M059J (cell line): ENCODE data around the gene SHB. TPM values are rescaled to one million over a fixed set of nuclear protein-coding genes. Genes with fewer than 3 reads are reported as not detected.

ENCODE experiments used
- DNase-seq: peaks from one replicate; pipeline ENCODE4 v3.0.0-alpha.2; 2012; ENCODE audit warnings: low read depth
- total RNA-seq: library from RNA; depleted of rRNA; stranded (reverse); fragments of >200 nt; shearing (Covaris generic); gene quantifications from 2 replicates; pipeline ENCODE4 v1.2.3, GENCODE V29; 2014

Gene SHB
- total RNA-seq, 1 experiment from 2014 or later, result 25.6 TPM

- DNase-seq, result peak; percentile 52
Observed at GRCh38 chr9:37953206-37953774, 115.7 kb downstream of the SHB start.

- peak; percentile 96 for DNase-seq
Observed at GRCh38 chr9:37952731-37953130, 116.3 kb downstream of the SHB start.

DNA sequence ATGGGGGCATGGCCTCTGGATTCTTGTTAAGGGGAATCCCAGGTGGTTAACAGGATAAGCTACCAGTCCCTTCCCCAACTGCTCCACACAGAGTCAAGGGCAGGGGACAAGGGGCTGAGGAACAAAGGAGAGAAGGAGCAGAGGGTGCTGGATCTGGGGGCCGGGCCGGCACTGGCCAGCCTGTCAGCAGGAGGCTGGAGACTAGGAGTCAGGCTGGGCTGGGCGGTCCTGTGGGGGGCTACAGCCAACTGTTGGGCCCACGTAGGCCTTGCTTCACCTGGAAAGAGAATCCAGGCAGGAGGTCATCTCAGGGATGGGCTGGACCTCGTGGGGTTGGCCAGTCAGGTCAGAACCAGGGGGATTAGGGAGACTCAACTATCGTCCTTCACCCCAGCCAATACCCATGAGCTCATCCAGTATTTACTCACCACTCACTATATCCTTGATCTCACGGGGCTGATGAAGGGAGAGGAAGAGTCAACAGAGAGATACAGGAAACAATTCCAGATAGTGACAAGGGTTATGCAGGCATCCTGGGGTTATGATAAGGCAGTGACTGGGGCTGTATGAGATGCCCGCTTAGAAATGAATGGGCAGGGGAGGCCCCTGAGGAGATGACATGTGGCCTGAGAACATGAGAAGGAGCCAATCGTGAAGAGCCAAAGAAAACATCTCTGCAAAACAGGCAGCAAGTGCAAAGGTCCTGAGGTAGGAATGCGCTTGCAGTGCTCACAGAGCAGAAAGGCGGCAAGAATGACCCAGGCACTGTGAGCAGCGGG is 117.2 kb downstream of the SHB start:
- no peak for DNase-seq

DNA sequence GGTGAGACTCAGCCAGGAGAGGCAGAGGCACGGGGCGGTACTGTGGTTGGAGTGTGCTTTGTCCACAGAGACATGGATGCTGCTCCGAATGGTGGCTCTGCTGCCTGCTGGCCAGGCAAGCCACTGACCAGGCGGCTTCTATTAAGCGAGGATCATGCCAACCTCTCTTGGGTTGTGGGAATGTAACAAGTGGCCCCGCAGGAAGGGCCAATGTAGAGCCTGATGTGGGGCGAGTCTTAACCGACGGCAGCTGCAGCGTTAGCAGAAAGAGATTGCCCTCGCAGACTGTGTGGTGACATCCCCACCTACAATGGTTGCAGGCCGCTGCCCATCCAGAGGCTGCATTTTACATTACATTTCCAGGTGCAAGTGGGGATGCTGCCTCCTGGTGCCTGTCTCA is 118.5 kb downstream of the SHB start:
- DNase-seq, result no peak

DNA sequence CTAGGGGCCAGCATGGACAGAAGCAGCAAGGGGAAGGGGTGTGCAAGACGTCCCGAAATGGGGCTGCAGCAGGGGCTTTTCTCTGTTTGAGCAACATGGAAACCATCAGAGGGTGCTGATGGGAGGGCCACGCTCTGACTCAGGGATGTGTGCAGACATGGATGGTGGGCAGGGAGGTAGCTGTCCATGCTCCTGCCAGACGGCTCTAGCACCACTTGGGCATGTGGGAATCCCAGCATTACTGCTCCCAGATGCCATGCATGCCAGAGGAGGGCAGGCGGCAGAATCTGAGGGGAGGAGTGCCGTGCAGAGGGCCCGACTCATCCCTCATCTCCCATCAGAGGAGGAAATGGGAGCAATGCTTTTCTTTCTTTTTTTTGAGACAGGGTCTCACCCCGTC is 119.5 kb downstream of the SHB start:
- peak; percentile 65 for DNase-seq

DNA sequence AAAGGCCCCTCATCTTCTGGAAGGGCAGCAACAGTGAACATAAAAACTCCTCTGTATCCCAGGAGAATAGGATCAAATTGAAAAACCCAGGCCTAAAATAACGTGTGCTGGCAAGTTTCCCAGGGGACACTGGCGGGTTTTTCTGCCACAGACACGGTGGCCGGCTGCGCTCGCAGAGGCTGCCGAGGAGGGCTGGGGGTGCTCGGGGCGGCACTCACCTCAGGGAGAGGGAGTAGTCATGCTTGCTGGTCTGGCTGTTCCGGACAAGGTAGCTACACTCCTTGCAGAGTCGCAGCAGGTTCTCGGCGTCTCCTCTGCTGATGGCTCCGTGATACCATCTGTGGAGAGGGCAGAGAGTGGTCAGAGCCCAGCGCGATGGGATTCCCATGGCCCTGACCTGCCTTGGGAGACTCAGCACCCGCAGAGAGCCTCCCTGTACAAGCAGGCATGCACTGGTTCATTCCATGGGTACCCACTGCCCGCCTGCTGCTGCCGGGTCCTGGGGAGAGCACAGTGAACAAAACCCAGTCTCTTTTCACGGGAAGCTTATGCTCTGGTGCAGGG is 120.5 kb downstream of the SHB start:
- no peak for DNase-seq

DNA sequence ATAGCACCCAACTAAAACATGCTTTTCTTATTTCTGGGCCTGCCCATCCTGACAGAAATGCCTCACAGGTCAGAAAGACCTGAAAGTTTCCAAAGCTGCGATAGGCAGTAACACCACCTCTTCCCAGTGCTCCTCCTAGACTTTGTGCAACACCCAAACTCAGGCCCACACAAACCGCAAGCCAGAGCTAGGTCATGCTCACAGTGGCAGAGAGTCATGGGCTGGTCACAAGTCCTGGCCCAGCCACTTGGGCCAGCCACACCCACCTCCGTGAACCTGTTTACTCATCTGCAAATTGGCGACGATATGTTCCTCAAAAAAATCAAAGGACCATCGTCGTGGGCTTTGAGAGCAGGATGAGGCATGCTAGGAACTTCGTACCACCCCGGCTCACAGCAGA is 121.0 kb downstream of the SHB start:
- no peak for DNase-seq

- no peak for DNase-seq
Observed at GRCh38 chr9:37947471-37947870, 121.6 kb downstream of the SHB start.

DNA sequence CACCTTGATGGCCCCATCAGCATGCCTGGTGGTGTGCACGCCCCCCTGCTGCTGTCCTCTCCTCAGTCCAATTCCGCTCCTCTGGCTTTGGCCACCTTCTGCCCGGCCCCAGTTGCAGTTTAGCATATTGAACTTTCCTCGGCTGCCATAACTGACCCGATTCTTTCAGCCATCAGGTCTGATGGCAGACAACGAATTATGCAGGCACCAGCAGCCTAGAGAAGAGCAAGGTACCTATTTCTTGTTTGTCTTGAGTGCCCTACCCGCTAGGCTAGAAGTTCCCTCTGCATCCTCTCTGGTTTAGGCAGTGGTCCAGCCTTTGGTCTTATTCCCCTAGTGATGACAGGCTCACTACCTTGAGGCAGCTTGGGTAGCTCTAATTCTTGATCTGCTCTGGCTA is 122.1 kb downstream of the SHB start:
- DNase-seq, result no peak

DNA sequence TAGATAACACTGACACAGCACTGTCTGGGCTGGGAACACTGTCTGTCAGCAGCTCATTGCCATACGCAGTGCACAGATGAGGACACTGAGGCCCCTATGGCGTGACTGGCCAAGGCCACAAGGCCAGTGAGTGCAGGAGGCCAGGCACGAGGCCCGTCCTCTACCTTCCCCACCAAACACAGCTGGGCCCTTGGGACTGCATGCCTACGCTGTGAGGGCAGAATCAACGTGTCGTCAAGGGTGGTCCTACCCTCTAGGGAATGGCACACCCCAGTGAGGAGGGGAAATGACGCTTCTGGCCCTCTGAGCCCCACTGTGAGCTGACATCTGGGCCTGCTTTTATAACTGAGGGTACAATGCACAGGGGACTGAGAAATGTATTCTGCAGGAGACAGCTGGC is 123.0 kb downstream of the SHB start:
- no peak for DNase-seq

DNA sequence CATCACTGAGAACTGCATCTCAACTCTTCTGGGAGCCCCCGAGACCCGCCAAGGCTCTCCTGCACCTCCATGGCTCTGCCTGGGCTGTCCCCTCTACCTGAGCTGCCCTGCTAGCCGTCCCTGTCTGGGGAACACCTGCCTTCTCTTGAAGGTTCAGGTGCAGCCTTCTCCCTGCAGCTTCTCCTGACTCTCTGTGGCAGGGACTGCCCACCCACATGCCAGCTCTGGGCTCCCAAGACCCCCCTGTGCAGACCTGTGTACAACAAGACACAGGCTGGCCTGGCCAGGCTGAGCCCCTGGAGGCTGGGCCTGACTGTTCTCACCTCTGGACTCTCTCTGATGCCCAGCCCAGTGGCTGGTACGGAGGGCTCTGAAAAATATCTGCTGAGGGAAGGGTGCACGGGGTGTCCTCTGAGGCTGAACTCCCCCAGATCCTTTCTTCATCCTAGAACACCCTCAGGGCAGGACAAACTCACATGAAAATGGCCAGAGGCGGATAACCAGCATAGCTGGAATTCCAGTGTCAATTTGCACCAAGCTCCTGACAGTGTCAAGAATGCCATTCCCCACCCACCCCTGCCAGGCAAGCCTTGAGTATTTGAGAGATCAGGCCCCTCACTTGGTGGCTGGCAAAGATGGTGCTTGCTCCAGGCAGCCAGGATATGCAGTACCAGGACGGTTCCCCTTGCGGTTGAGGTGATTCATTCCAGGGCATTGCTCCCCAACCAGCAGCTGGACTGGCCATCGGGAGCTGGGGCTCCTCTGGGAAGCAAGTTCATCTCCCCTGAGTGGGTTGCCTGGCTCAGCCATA is 124.2 kb downstream of the SHB start:
- DNase-seq, result peak; percentile 97

- peak; percentile 91 for DNase-seq
Observed at GRCh38 chr9:37944266-37944650, 124.8 kb downstream of the SHB start.

DNA sequence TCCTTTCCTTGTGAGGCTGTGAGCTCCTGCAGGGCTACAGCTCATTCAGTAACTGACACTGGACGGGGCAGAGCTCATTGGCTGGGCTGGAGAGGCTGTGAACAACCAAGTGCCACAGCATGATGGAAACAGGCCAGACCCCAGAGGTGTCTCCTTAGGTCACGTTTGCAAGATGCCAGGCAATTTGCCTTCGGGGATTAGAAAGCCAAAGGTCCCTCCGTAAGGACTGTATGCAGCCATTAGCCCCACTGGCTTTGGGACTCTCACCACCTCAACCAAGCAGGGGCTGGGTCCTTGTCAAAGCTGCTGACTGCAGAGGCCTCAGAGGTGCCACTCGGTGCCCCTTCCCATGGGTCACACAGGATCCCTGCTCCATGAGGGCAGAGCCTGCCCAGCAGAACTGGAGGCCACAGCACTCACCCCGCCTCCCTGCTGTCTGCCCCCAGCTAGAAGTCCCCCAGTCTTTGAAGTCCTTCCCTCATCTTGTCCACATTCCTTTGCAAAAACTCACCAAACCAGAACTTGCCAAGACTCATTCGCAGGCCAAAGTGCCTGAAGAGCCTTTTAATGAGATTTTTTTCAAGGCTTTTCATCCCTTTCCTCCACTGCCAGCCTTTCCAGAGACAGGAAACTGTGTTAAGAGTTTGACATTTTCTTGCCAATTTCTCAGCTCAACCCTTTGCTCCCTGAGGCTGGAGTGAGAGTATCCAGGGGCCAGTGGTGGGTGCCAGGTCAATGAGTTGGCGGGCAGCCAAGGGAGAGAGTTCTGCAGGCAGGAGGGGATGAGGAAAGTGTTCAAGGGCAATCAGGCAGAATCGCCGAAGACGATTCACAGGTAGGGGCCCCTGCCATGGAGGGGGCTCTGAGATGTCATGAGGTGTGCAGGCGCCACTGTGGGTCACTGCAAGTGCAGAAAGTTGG is 125.4 kb downstream of the SHB start:
- DNase-seq, result peak; percentile 99

GRCh38 chr9:37942621-37943344 is 126.2 kb downstream of the SHB start:
- no peak for DNase-seq

DNA sequence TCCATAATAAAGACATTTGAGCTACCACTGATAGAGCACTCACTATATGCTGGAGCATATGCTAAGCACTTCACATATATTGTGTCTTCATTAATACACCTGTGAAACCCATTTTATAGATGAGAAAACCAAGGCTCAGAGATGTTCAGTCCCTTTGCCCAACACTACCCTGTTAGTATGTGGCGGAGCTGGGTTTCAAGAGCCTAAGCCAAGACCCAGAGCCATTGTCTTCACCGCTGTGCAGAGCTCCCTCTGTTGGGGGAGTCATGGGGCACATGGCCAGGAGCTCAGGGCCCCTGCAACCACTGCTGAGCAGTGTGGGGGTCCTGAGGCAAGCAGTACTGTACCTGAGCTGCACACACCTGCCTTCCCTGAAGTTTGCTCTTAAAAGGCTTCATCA is 127.8 kb downstream of the SHB start:
- no peak for DNase-seq

GRCh38 chr9:37939575-37940095 is 129.4 kb downstream of the SHB start:
- no peak for DNase-seq

DNA sequence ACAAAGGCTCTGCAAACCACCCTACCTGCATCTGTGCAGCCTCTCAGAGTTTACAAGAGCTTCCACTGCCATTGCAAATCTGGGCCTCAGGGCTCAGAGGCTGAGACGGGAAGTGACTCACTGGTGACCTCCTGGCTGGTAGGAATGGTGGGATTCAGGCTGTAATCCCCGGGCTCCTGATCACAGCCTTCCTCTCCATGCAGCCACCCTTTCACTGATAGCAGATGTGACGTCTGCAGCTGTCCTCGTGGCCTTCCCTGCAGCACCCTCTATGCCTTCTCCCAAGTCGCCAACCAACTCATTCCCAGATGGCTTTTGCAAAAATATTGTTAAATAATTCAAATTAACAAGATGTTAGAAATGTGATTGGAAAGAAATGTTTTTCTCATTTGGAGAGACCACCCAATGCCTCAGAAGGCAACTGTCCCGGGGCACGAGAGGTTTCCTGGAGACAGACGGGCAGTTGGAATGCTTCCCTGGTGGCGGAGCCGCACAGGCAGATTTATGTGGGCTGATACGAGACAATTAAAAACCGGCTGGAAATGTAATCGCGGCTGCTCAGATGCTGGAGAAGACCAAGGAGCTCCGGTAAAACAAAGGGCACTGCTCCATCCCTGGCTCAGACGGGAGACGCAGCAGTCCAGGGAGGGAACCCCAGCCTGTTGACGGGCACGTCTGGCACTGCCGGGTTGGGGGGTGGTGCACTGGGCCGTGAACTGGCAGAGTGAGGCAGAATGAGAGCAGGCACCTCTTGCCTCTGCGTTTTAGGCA is 130.7 kb downstream of the SHB start:
- DNase-seq, result peak; percentile 97

- DNase-seq, result no peak
Observed at GRCh38 chr9:37937366-37937765, 131.7 kb downstream of the SHB start.

DNA sequence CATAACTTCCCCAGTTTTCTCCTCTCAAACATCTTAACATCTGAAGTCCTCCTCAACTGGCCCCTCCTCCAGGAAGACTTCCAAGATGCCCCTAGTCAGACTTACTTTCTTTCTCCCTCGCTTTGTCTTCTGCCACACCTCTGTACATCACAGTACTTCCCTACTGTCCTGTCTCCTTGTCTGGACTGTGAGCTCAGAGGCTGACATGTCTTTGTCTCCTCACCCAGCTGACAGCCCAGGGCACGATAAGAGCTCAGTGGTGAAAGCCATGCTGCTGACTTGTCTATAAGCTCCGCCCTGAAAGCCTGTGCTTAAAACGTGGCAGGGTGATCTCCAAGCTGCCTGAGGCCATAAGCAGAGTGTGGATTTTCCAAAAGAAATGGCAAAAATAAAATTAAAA is 132.1 kb downstream of the SHB start:
- DNase-seq, result peak; percentile 85

DNA sequence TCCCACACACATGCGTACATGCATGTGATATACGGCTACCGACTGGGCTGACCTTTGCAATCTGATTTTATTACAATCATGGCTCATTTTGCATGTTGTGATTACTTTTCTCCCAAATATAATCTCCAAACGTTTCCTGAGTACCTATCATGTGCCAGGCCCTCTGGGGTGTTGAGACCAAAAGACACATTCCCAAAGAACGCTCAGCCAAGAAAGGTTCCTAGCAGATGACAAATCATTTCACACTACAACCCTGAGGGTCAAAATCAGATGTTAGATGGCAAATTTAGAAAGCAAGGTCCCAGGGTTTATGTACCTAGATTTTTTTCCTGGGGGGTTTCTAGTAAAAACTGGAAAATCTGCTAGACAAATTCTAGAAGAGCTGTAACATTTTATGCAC is 132.7 kb downstream of the SHB start:
- DNase-seq, result peak; percentile 45
